GM18858 (cell line): Measurements from ENCODE around the gene ESR1.
"Not testable (repeated sequence)": the region's sequence is repeated elsewhere in the genome, so short reads cannot be mapped to it uniquely, and the experiment has no call there.

Experiments used
- ATAC-seq: cut with Tn5 transposase; IDR thresholded peaks from one replicate; pipeline ENCODE4 v1.9.1; 2021; ENCODE audit not compliant: unreplicated experiment

Gene ESR1

GRCh38 chr6:151964412-151964811 is 156.9 kb downstream of the ESR1 start:
- ATAC-seq = not testable (repeated sequence)

- ATAC-seq = no peak
These were observed 166.7 kb downstream of the ESR1 start for GRCh38 chr6:151974061-151974617.

DNA sequence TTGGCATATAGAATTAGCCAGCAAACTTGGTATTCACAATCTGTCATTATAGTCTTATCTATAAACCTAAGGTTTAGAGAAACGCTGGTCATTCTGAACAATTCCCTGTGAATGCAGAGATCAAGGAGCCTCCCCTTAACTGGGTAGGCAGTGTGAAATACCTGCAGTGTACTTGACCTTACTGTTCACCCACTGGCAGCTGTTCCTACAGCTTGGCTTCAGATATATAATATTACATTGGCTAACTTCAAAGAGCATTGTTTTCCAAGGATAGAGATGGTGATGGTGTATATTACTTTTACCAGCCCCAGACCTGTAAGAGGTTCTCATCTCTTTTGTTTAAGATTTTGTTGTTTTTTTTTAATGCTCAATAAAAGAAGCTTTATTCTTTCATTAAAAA is 168.3 kb downstream of the ESR1 start:
- ATAC-seq = no peak

DNA sequence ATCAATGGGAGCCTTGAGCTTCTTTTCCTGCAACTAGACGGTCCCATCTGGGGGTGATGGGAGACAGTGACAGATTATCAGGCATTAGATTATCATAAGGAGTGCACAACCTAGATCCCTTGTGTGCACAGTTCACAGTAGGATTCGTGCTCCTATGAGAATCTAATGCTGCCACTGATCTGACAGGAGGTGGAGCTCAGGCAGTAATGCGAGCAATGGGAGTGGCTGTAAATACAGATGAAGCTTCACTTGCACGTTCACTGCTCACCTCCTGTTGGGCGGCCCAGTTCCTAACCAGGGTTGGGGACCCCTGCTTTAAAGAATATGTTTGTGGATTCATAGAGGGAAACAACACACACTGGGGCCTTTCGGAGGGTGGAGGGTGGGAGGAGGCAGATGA is 180.7 kb downstream of the ESR1 start:
- ATAC-seq = not testable (repeated sequence)

DNA sequence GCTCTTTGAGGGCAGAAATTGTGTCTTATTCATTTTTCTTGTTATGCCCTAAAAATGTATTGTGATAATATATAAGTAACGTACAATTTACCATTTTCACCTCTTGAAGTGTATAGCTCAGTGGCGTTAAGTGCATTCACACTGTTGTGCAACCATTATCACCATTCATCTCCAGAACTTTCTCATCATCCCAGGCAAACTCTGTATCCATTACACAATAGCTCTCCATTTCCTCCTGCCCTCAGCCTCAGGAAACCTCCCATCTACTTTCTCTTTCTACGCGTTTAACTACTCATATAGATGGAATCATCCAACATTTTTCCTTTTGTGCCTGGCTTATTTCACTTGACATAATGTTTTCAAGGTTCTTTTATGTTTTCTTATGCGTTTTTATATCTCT is 184.6 kb downstream of the ESR1 start:
- no peak for ATAC-seq

GRCh38 chr6:151993364-151993763 is 185.9 kb downstream of the ESR1 start:
- ATAC-seq = no peak

DNA sequence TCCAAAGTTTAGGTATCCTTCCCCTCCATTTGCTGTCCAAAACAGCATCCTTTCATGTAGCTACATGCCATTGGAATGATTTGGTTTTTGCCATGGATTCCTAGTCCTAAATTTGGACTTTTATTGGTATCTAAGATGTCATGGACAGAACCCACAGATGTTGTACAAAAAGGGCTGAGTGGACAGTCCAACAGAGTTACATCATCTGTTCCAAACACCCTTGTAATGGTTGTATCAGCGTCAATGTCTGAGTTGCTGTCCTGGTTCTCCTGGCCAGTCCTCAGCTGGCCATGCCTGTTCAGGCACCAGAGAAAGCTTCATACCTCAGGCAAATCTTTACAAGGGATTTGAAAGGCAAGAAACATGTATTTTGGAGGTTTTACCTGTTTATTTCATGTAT is 191.3 kb downstream of the ESR1 start:
- ATAC-seq = no peak

- no peak for ATAC-seq
These were observed 191.7 kb downstream of the ESR1 start for GRCh38 chr6:151999194-151999593.

DNA sequence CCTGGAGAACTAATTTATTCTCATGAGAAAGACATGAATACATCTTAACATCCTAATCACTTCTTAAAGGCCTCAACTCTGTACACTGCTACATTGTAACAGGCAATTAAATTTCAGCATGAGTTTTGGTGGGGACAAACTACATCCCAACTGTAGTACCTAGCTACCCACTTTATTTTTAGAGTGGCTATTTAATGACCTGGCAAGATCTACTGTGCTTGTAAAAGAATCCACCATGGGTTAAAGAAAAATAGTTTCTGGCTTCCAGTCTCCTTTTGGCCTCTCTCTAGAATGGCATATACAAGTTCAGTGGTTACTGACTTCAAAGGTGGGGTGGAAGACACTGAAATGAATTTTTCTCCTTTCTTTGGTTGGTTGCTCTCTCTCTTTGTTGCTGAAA is 193.9 kb downstream of the ESR1 start:
- no peak for ATAC-seq

DNA sequence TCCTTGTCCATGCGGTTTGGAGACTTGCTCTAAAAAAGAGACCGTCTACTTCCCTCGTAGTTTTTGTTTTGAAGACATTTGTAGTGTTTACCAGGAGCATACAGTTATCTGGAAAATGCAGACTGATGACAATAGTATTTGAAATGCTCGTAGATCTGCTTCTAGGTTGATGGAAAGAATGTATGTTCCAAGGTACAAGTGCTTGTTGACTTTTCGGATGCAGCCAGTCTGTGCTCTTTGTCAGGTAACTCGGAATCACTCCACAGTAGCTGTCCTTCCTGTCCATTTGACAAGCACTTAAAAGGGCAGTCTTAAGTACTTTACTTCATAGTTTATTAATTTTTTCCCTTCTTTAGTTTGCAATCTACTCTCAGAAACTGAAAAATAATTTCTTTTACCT is 194.8 kb downstream of the ESR1 start:
- no peak for ATAC-seq

GRCh38 chr6:152004036-152004566 is 196.6 kb downstream of the ESR1 start:
- ATAC-seq = no peak

GRCh38 chr6:152004896-152005295 is 197.4 kb downstream of the ESR1 start:
- ATAC-seq = no peak

DNA sequence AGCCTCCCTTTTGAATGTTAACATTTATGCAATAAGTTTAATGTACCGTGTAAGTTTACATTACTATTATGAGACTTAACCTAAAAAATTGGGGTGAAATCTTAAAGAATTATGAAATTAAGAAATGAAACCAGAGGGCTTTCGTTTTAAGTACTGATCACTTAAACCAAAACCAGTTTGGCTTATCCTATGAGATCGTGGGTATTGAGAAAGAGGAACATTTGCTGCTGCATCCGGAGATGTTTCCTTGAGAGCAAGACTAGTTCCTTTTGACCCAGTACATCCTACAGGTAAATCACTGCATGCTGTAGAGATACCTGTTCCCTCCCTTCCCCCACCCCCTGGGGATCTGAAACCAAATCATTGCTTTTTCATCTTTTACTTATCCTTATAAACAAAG is 201.3 kb downstream of the ESR1 start:
- no peak for ATAC-seq

DNA sequence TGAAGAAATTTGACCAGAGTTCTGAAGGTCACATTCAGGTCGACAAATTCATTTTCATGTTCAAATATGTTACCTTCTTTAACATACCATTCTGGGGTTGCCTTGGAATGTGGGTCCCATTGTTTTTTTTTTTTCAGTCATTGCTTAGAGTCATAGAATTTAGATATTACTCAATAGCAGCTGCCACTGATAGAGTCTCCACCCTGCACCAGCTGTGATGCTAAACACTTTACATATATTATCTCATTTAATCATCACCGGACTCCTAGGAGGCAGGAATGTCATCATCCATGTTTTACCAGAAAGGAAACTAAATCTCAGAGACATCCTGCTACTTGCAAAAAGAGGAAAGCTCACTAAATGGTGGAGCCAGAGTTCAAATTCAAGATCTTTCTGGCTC is 204.7 kb downstream of the ESR1 start:
- ATAC-seq = no peak

GRCh38 chr6:152018876-152019275 is 211.4 kb downstream of the ESR1 start:
- ATAC-seq = no peak

GRCh38 chr6:152022303-152022702 is 214.8 kb downstream of the ESR1 start:
- ATAC-seq = no peak

- ATAC-seq = no peak
These were observed 216.1 kb downstream of the ESR1 start for GRCh38 chr6:152023613-152024012.

DNA sequence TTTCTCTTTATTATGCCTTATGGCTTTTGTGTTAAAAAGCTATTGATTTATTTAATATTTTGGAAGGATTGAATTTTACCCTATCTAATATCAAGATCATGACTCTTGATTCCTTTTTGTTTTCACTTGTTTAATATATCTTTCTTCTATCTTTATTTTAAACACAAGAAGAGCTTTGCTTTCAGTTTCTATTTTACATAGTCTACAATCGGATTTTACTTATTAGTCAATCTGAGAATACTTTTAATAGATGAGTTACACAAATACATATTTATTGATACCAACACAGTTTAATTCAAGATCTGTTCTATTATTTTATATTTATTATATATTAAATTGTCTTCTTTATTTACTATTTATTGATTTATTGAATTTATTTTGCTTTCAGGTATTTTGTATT is 218.8 kb downstream of the ESR1 start:
- ATAC-seq = peak; percentile 58

- not testable (repeated sequence) for ATAC-seq
These were observed 219.3 kb downstream of the ESR1 start for GRCh38 chr6:152026744-152027143.

GRCh38 chr6:152033765-152034164 is 226.3 kb downstream of the ESR1 start:
- not testable (repeated sequence) for ATAC-seq

GRCh38 chr6:152034631-152035030 is 227.1 kb downstream of the ESR1 start:
- no peak for ATAC-seq

- ATAC-seq = no peak
These were observed 238.6 kb downstream of the ESR1 start for GRCh38 chr6:152046118-152046517.

DNA sequence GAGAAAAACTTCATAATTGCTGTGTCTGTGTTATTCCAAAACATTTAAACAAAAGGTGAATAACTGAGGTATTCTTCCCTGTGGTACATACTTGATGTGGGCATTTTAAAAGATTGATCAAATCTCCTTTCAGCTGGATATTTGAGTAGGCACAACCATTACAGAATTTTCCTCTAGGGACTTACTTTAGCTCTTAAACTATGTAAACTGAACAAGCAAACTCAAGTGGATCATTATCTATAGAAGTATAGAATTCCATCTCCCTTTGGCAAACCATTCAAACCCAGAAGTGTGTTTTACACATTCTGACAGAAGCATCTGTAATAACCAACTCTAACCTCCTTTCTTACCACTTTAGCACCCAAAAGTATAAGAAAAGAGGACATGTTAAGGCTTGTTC is 241.4 kb downstream of the ESR1 start:
- no peak for ATAC-seq
